Thyroid gland (tissue), 4 donors: ENCODE measurements around the gene NLRP9.

Experiments
- CTCF ChIP-seq, 6 experiments: fragments of 200-600 bp in 3 of 6; fragments of 450-650 bp in 3 of 6; sonication (generic) in 3 of 6; IDR thresholded peaks; one replicate each; pipeline ENCODE4 v1.5.1; 2016 to 2019; ENCODE audit warnings: antibody characterized with exemption in 6 of 6, mild to moderate bottlenecking in 2 of 6, inconsistent platforms in 1 of 6, moderate library complexity in 1 of 6
- POLR2A ChIP-seq, 2 donors: fragments of 450-650 bp; IDR thresholded peaks; one replicate each; pipeline ENCODE4 v1.6.1; 2017; ENCODE audit warnings: antibody characterized with exemption in 2 of 2, mild to moderate bottlenecking in 2 of 2, moderate library complexity in 1 of 2

GRCh38 chr19:55694656-55695491 lies 43.3 kb downstream of the NLRP9 start:
- TF ChIP-seq POLR2A (IDR thresholded peaks at IDR 0.05) (no peak), CTCF (IDR thresholded peaks at IDR 0.05) (no peak)
